Breast epithelium (tissue), 4 donors: Measurements from ENCODE around the gene AEBP2. TPM values are rescaled to one million over a fixed set of nuclear protein-coding genes. Genes with fewer than 3 reads are reported as not detected.
"Not testable (repeated sequence)": the region's sequence is repeated elsewhere in the genome, so short reads cannot be mapped to it uniquely, and the experiment has no call there.

ENCODE experiments used
- DNase-seq, 2 donors: peaks; one replicate each; pipeline ENCODE4 v3.0.0-alpha.2; 2019; ENCODE audit warnings: low spot score in 2 of 2
- H3K27ac ChIP-seq, 2 donors: fragments of 200-600 bp; sonication (generic) in 1 of 2; one replicate each; pipeline ENCODE4 v1.5.1; 2016 to 2019; ENCODE audit warnings: mild to moderate bottlenecking in 1 of 2
- H3K27me3 ChIP-seq, 2 donors: fragments of 200-600 bp; sonication (generic) in 1 of 2; one replicate each; pipeline versions ENCODE4 v1.5.1 to v1.6.0; 2017 to 2019; ENCODE audit warnings: control low read depth in 1 of 2, mild to moderate bottlenecking in 1 of 2
- H3K36me3 ChIP-seq: fragments of 200-600 bp; one replicate; pipeline ENCODE4 v1.5.1; 2019
- H3K4me1 ChIP-seq, 2 donors: fragments of 200-600 bp; sonication (generic); one replicate each; pipeline ENCODE4 v1.5.1; 2016 to 2019; ENCODE audit warnings: control low read depth in 1 of 2
- H3K4me3 ChIP-seq, 3 donors: fragments of 200-600 bp; sonication (generic); 1 replicate in 2 of 3; 2 replicates in 1 of 3; pipeline ENCODE4 v1.5.1; 2016 to 2019; ENCODE audit warnings: mild to moderate bottlenecking in 3 of 3, moderate library complexity in 2 of 3
- H3K9me3 ChIP-seq, 2 donors: fragments of 200-600 bp; sonication (generic) in 1 of 2; one replicate each; pipeline ENCODE4 v1.5.1; 2016 to 2019; ENCODE audit warnings: control low read depth in 1 of 2
- POLR2A ChIP-seq: fragments of 450-650 bp; IDR thresholded peaks from one replicate; pipeline ENCODE4 v1.6.1; 2016; ENCODE audit warnings: antibody characterized with exemption, mild to moderate bottlenecking, moderate library complexity
- POLR2AphosphoS5 ChIP-seq, 3 donors: sonication (generic); formaldehyde crosslinking; IDR thresholded peaks; one replicate each; pipeline ENCODE4 v1.6.1; 2017; ENCODE audit warnings: antibody characterized with exemption in 3 of 3
- intact Hi-C: fragments of 100-400 bp; cut with DNase I; formaldehyde crosslinking; loops from one replicate; pipeline ENCODE4 v1.15.1; 2023; ENCODE audit warnings: low total_unique reads
- total RNA-seq, 3 donors: library from RNA; depleted of rRNA; stranded (reverse); fragments of >200 nt; gene quantifications; one replicate each; pipeline ENCODE4 v1.1.0, GENCODE V29; 2016
- TF ChIP-seq, protein P1 (sequence below), 3 donors: fragments of 450-650 bp; IDR thresholded peaks; one replicate each; pipeline ENCODE4 v1.5.1; 2016 to 2017; ENCODE audit warnings: antibody characterized with exemption in 3 of 3, mild to moderate bottlenecking in 3 of 3, moderate library complexity in 3 of 3

The AEBP2 gene, protein sequence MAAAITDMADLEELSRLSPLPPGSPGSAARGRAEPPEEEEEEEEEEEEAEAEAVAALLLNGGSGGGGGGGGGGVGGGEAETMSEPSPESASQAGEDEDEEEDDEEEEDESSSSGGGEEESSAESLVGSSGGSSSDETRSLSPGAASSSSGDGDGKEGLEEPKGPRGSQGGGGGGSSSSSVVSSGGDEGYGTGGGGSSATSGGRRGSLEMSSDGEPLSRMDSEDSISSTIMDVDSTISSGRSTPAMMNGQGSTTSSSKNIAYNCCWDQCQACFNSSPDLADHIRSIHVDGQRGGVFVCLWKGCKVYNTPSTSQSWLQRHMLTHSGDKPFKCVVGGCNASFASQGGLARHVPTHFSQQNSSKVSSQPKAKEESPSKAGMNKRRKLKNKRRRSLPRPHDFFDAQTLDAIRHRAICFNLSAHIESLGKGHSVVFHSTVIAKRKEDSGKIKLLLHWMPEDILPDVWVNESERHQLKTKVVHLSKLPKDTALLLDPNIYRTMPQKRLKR
- 10 to 100 TPM; 38.2 to 50.3 (median 42.0) TPM for total RNA-seq

DNA sequence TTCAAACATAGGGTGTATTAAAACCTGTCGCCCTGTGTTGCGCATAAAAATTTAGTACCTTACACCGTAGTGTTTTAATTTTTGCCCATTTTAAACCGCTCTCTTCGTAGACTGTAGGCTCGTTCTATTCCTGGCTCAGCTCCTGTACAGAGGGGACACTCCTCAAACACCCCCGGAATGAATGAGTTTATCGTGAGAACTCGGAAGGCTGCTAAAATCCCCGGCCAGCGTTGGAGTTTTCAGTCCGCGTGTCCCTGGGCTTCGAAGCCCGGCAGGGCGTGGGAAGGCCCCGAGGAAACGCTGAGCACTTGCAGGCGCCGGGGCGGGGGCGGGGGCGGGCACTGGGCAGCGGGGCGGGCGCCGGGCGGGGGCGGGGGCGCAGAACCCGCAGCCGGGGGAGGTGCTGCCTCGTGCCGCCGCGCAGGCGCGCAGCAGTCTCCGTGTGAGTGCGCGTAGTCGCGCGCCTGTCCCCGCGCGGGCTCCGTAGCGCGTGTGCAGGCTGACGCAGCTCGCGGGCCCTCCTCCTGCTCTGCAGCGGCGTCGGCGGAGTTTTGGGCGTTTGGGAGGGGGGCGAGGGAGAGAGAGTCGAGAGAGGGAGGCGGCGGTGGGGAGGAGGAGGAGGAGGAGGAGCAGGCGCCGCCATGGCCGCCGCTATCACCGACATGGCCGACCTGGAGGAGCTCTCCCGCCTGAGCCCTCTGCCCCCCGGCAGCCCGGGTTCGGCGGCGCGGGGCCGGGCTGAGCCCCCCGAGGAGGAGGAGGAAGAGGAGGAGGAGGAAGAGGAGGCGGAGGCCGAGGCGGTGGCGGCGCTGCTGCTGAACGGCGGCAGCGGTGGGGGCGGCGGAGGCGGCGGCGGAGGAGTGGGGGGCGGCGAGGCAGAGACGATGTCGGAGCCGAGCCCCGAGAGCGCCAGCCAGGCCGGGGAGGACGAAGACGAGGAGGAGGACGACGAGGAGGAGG is at the start of gene AEBP2:
Gene AEBP2 (plus strand): TSS at position 434 of the 960 bp plus-strand sequence. CDS start 208 bp downstream, at position 642.
- Histone ChIP-seq H3K27me3 (no peaks in the 10 kb centered on the region), H3K4me3 (peak within 1 kb of the TSS; percentile 80 to 99 (median 86)), H3K9me3 (no peaks in the 10 kb centered on the region), H3K36me3 (no peaks in the 10 kb centered on the region), H3K4me1 (no peaks in the 10 kb centered on the region), H3K27ac (peak within 1 kb of the TSS; percentile 94 to 97)
- intact Hi-C loops = no loop called here
- peak; percentile 88 to 92 for DNase-seq
- TF ChIP-seq POLR2A (peak; percentile 69), POLR2AphosphoS5 (IDR thresholded peaks at IDR 0.05) (peak; percentile 71 to 80 (median 73))
- TF ChIP-seq, protein P1, sequence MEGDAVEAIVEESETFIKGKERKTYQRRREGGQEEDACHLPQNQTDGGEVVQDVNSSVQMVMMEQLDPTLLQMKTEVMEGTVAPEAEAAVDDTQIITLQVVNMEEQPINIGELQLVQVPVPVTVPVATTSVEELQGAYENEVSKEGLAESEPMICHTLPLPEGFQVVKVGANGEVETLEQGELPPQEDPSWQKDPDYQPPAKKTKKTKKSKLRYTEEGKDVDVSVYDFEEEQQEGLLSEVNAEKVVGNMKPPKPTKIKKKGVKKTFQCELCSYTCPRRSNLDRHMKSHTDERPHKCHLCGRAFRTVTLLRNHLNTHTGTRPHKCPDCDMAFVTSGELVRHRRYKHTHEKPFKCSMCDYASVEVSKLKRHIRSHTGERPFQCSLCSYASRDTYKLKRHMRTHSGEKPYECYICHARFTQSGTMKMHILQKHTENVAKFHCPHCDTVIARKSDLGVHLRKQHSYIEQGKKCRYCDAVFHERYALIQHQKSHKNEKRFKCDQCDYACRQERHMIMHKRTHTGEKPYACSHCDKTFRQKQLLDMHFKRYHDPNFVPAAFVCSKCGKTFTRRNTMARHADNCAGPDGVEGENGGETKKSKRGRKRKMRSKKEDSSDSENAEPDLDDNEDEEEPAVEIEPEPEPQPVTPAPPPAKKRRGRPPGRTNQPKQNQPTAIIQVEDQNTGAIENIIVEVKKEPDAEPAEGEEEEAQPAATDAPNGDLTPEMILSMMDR (IDR thresholded peaks at IDR 0.05) = no peak

DNA sequence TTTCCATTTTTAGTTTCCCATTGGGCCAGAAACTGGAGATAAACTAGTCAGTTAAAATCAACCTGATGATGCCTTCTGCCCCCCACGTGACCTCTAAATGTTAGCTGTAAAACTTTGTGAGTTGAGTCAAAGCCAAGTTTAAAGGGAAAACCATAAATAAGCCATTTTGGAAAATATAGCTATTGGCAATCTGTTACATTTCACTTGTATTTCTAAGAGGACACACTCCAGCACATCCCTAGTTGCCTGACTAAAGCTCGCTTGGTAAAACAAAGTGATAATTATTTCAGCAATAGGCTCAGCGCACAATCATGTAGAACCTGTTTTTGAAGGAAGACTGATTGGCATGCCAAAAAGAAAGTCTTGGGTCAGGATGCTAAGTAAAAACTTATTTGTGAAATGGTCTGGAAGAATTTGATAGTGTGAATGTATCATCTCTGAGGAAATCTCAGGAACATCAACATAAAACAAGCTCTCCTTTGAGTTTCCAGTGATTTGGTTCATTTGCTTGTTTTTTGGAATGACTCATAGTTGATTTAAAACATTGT is 49.2 kb upstream of the AEBP2 start:
- H3K4me1 ChIP-seq = no peaks in the 10 kb centered on the region
- TF ChIP-seq POLR2A = no peak
- TF ChIP-seq POLR2AphosphoS5 (IDR thresholded peaks at IDR 0.05) = no peak
- TF ChIP-seq, protein P1 (IDR thresholded peaks at IDR 0.05) = no peak
- intact Hi-C loops = no loop called here

DNA sequence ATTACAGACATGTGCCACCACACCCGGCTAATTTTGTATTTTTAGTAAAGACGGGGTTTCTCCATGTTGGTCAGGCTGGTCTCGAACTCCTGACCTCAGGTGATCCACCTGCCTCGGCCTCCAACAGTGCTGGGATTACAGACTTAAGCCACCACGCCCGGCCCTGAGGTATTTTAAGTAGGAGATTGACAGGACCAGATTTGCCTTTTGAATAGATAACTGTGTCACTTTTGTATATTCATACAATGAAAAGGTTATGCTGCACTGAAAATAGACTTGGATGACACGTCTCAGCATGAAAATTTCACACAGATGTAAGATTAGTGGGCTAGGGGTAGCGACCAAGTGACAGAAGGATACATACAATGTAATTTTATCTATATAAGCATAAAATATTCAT is 46.6 kb upstream of the AEBP2 start:
- H3K36me3 ChIP-seq, H3K9me3 ChIP-seq, H3K27ac ChIP-seq, H3K4me3 ChIP-seq, intact Hi-C loops, DNase-seq, H3K27me3 ChIP-seq, H3K4me1 ChIP-seq: not testable (repeated sequence)

More for the DNA sequence above, 49.2 kb upstream of the AEBP2 start:
- DNase-seq = no peak
- Histone ChIP-seq H3K36me3 (no peaks in the 10 kb centered on the region), H3K9me3 (no peaks in the 10 kb centered on the region), H3K27ac (no peak overlapping the region), H3K4me3 (no peak overlapping the region), H3K27me3 (no peaks in the 10 kb centered on the region)

DNA sequence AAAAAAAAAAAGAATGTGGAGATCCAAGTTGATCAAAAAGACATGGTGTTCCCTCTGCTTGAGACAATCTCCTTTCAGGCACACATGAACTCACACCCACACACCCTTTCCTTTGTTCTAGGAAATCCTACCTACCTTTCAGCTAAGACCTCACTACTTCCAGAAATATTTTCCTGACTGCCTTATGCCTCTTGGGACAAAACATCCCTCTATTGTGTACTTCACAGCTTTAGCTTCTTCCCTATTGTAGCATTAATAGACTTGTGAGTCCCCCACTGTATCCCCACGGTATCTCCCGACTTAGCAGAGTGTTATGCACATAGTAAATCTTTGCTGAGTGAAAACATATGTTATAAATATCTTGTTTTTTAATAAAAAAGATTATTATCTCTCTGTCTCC is 44.9 kb upstream of the AEBP2 start:
- Histone ChIP-seq H3K27me3 (no peaks in the 10 kb centered on the region), H3K9me3 (no peaks in the 10 kb centered on the region), H3K4me3 (no peak overlapping the region), H3K36me3 (no peaks in the 10 kb centered on the region), H3K4me1 (no peaks in the 10 kb centered on the region), H3K27ac (no peak overlapping the region)
- no peak for TF ChIP-seq POLR2AphosphoS5 (IDR thresholded peaks at IDR 0.05)
- TF ChIP-seq, protein P1 (IDR thresholded peaks at IDR 0.05) = no peak
- TF ChIP-seq POLR2A = no peak
- no peak for DNase-seq
- intact Hi-C loops = no loop called here

DNA sequence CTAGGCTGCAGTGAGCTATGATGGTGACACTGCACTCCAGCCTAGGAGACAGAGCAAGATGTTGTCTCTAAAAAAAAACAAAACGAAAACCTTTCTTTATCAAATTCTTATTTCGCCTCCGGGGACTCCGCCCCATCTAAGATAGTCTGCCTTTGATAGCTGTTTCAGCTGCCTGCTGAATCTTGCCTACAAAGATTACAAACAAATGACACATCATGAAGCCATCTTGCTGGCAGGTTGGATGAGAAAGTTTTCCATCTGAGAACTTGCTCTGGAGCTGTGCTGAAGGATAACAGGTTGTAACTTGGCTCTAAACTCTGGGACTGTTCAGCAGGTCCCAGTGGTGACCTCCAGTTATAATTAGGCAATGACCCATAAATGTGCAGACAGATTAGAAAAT is 41.8 kb upstream of the AEBP2 start:
- Histone ChIP-seq H3K27me3 (no peaks in the 10 kb centered on the region), H3K27ac (no peak overlapping the region), H3K4me3 (no peak overlapping the region), H3K9me3 (no peaks in the 10 kb centered on the region), H3K4me1 (no peaks in the 10 kb centered on the region), H3K36me3 (no peaks in the 10 kb centered on the region)
- no peak for DNase-seq
- TF ChIP-seq POLR2AphosphoS5 (IDR thresholded peaks at IDR 0.05) = no peak
- no peak for TF ChIP-seq POLR2A
- TF ChIP-seq, protein P1 (IDR thresholded peaks at IDR 0.05) = no peak
- intact Hi-C loops = no loop called here
